GM12878 (cell line): ENCODE results near the gene ATF7IP. TPM values are rescaled to one million over a fixed set of nuclear protein-coding genes. Genes with fewer than 3 reads are reported as not detected.

ENCODE experiments used
- ATAC-seq: fragments of 200-7000 bp; cut with Tn5 transposase; 3 replicates; pipeline ENCODE4 v1.9.1; 2020; ENCODE audit warnings: mild to moderate bottlenecking, moderate library complexity
- BruUV-seq: library from RNA; stranded (reverse); fragments of 400-500 nt; replicated peaks from 2 replicates; lab custom pipeline; 2021; lab: Mats Ljungman, UMichigan
- CTCF ChIA-PET: fragments of 300-600 bp; sonication (Branson Sonifier 250); formaldehyde crosslinking; extraction: SDS; loops from one replicate; lab custom pipeline; 2021; ENCODE audit warnings: inconsistent platforms; lab: Yijun Ruan, JAX
- POLR2A ChIA-PET: fragments of 350-600 bp; formaldehyde crosslinking; extraction: SDS; loops from one replicate; lab custom pipeline; 2021; ENCODE audit warnings: inconsistent platforms; lab: Charles Lee
- RAD21 ChIA-PET: fragments of 300-600 bp; sonication (Branson Sonifier 250); formaldehyde crosslinking; loops from one replicate; lab custom pipeline; 2023; ENCODE audit warnings: antibody characterized with exemption; ENCODE audit not compliant: unreplicated experiment; lab: Charles Lee
- SMC1A ChIA-PET: fragments of 300-600 bp; sonication (Branson Sonifier 250); formaldehyde crosslinking; loops from one replicate; lab custom pipeline; 2023; ENCODE audit not compliant: unreplicated experiment, uncharacterized antibody; lab: Charles Lee
- DNase-seq: peaks from one replicate; pipeline ENCODE4 v3.0.0-alpha.2; 2011; ENCODE audit warnings: low read depth, low spot score
- FAIRE-seq: peaks from 3 replicates; lab custom pipeline; 2011; peaks lifted over from hg19 to GRCh38; lab: Jason Lieb, UNC
- H2AFZ ChIP-seq: 2 replicates; pipeline ENCODE4 v1.6.0; 2011; ENCODE audit warnings: low read depth, low read length, control low read depth; ENCODE audit not compliant: control insufficient read depth
- H3K27ac ChIP-seq: 2 replicates; pipeline ENCODE4 v1.5.1; 2011; ENCODE audit warnings: control low read depth; ENCODE audit not compliant: control insufficient read depth, insufficient read depth
- H3K27me3 ChIP-seq, 2 experiments: replicated peaks in 1 of 2; 2 replicates each; pipeline versions ENCODE4 v1.6.0 to v1.6.1; 2011; ENCODE audit warnings: low read length in 1 of 2; ENCODE audit not compliant: control insufficient read depth in 2 of 2, insufficient read depth in 2 of 2
- H3K36me3 ChIP-seq, 2 experiments: 2 replicates each; pipeline ENCODE4 v1.5.1; 2011; ENCODE audit warnings: low read length in 1 of 2; ENCODE audit not compliant: control insufficient read depth in 2 of 2, insufficient read depth in 2 of 2
- H3K4me1 ChIP-seq: 2 replicates; pipeline ENCODE4 v1.6.1; 2011; ENCODE audit warnings: mild to moderate bottlenecking, low read length, moderate library complexity, mixed read lengths; ENCODE audit not compliant: control insufficient read depth, insufficient read depth
- H3K4me2 ChIP-seq: 2 replicates; pipeline ENCODE4 v1.6.0; 2011; ENCODE audit warnings: control low read depth; ENCODE audit not compliant: control insufficient read depth, insufficient read depth
- H3K4me3 ChIP-seq: fragments of 200-600 bp; sonication (generic); 2 replicates; pipeline ENCODE4 v1.5.1; 2016
- H3K79me2 ChIP-seq: 2 replicates; pipeline ENCODE4 v1.6.0; 2011; ENCODE audit warnings: low read length; ENCODE audit not compliant: control insufficient read depth, insufficient read depth
- H3K9ac ChIP-seq: 2 replicates; pipeline ENCODE4 v1.8.0; 2011; ENCODE audit warnings: low read length, control low read depth, mixed read lengths; ENCODE audit not compliant: control insufficient read depth, insufficient read depth
- H3K9me3 ChIP-seq: replicated peaks from 3 replicates; pipeline ENCODE4 v1.5.1; 2011; ENCODE audit warnings: mild to moderate bottlenecking, low read length; ENCODE audit not compliant: control insufficient read depth, insufficient read depth
- H4K20me1 ChIP-seq: 2 replicates; pipeline ENCODE4 v1.6.0; 2011; ENCODE audit not compliant: control insufficient read depth, insufficient read depth
- ASH2L ChIP-seq: fragments of 300-600, 200-600 bp; sonication (generic); IDR thresholded peaks from 2 replicates; pipeline ENCODE4 v1.6.1; 2017; ENCODE audit warnings: low read depth, mild to moderate bottlenecking, borderline replicate concordance
- FOXM1 ChIP-seq: IDR thresholded peaks from 2 replicates; pipeline ENCODE4 v1.6.1; 2012; ENCODE audit warnings: low read depth, mild to moderate bottlenecking, inconsistent platforms, low read length, moderate library complexity
- HSF1 ChIP-seq: fragments of 150-350 bp; IDR thresholded peaks from 2 replicates; pipeline ENCODE4 v1.6.1; 2014; ENCODE audit warnings: mild to moderate bottlenecking, low read depth, low read length
- JUND ChIP-seq: IDR thresholded peaks from 2 replicates; pipeline ENCODE4 v1.6.1; 2012; ENCODE audit warnings: low read depth, mild to moderate bottlenecking, low read length, improper control_type of control experiment, moderate library complexity
- KLF5 ChIP-seq: fragments of 450-650 bp; IDR thresholded peaks from 2 replicates; pipeline ENCODE4 v1.6.1; 2014; ENCODE audit warnings: mild to moderate bottlenecking; ENCODE audit not compliant: partially characterized antibody
- RCOR1 ChIP-seq: conservative IDR thresholded peaks from 2 replicates; pipeline ENCODE4 v1.6.1; 2012; ENCODE audit warnings: low read depth, low read length, improper control_type of control experiment
- SP1 ChIP-seq: IDR thresholded peaks from one replicate; pipeline ENCODE4 v1.6.1; 2011; ENCODE audit warnings: low read depth, low read length
- WGBS: methylation state at CpG from one replicate; pipeline ENCODE4 v1.1.6; 2016; ENCODE audit warnings: low lambda C conversion rate; ENCODE audit not compliant: insufficient replicate concordance, insufficient coverage; ENCODE audit errors: missing lambda C conversion rate; 5-methylcytosine and 5-hydroxymethylcytosine counted together
- in situ Hi-C: fragments of 300-500 bp; cut with MboI; formaldehyde crosslinking; loops from 9 replicates; pipeline ENCODE4 v1.14.3; 2018; ENCODE audit warnings: mixed read lengths
- intact Hi-C: fragments of 100-400 bp; cut with micrococcal nuclease; formaldehyde crosslinking; loops from one replicate; pipeline ENCODE4 v1.14.2; 2022; ENCODE audit not compliant: unreplicated experiment
- polyA plus RNA-seq, 11 experiments: library from polyadenylated mRNA; depleted of rRNA in 4 of 11; unstranded in 6 of 11; stranded (reverse) in 5 of 11; fragments of >200 nt; fragmentation: Nextera tagmentation in 4 of 11; fragmentation: Illumina TruSeq in 1 of 11; extraction: Ambion mirVana in 4 of 11; extraction: Trizol in 1 of 11; gene quantifications; 1 replicate in 1 of 11; 2 replicates in 10 of 11; pipeline versions ENCODE4 v1.2.1 to v1.2.3, GENCODE V29; 2011 to 2016; ENCODE audit warnings: inconsistent platforms in 2 of 11, missing spikeins in 2 of 11, low read depth in 1 of 11
- total RNA-seq, 4 experiments: library from RNA; depleted of rRNA in 3 of 4; stranded (reverse); fragments of >200 nt in 3 of 4; fragmentation: Illumina TruSeq in 1 of 4; extraction: Trizol in 1 of 4; gene quantifications; 2 replicates each; pipeline versions ENCODE4 v1.2.1 to v1.2.3, GENCODE V29; 2013 to 2021
- TF ChIP-seq, protein P1 (sequence below): IDR thresholded peaks from 2 replicates; pipeline ENCODE4 v1.6.1; 2011; ENCODE audit warnings: mild to moderate bottlenecking, low read depth, low read length, moderate library complexity; ENCODE audit not compliant: insufficient replicate concordance

ATF7IP gene
- total and polyA plus RNA-seq, 10 of the 15 experiments (the other 5 are each of a cell fraction or from before 2014, with no cell fraction given): 6.2 to 66.6 (median 29.3) TPM

DNA sequence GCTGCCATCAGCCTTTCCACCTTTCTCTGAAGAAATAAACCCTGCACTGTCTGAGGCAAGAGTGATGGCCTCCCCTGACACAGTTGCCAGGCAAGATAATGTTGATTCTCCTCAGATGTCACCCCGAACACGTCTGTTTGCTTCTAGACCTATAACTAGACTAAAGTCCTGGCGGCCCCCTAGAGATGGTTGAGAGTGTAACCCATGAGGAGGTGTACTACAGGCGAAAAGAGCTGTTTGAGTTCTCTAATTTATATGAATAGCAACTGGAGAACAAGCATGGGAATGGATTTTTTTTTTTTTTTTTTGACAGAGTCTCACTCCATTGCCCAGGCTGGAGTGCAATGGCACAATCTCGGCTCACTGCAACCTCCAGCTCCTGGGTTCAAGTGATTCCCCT, 33.0 kb upstream of the ATF7IP start:
- H3K4me3 ChIP-seq: no peak overlapping the region
- no peak for FAIRE-seq
- DNase-seq: no peak
- no peaks in the 10 kb centered on the region for H3K36me3 ChIP-seq
- no peaks in the 10 kb centered on the region for H3K27me3 ChIP-seq
- ChIA-PET RAD21 (interaction anchor here (0.8 kb wide), 1 partner anchor 140 kb away, joined by 3 read pairs; no protein-coding TSS in a partner anchor), POLR2A (no interaction called here), CTCF (no interaction called here)
- WGBS: 38% methylated on average over 5 of the region's 5 CpGs
- no peaks in the 10 kb centered on the region for H3K79me2 ChIP-seq
- no peak overlapping the region for H3K4me2 ChIP-seq
- ATAC-seq: no peak
- in situ Hi-C loops: no loop called here
- H2AFZ ChIP-seq: no peak overlapping the region
- TF ChIP-seq RCOR1 (no peak), KLF5 (no peak), HSF1 (no peak), JUND (no peak), SP1 (no peak), FOXM1 (no peak), ASH2L (no peak)
- TF ChIP-seq, protein P1, sequence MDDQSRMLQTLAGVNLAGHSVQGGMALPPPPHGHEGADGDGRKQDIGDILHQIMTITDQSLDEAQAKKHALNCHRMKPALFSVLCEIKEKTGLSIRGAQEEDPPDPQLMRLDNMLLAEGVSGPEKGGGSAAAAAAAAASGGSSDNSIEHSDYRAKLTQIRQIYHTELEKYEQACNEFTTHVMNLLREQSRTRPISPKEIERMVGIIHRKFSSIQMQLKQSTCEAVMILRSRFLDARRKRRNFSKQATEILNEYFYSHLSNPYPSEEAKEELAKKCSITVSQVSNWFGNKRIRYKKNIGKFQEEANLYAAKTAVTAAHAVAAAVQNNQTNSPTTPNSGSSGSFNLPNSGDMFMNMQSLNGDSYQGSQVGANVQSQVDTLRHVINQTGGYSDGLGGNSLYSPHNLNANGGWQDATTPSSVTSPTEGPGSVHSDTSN: no peak
- TF ChIP-seq, all 136 proteins: peak for 0
- no peaks in the 10 kb centered on the region for H3K4me1 ChIP-seq
- H4K20me1 ChIP-seq: no peaks in the 10 kb centered on the region
- H3K9ac ChIP-seq: no peak overlapping the region
- H3K27ac ChIP-seq: no peak overlapping the region
- no TSS peak for BruUV-seq
- intact Hi-C loops: no loop called here
- SMC1A ChIA-PET: no interaction called here
- peaks cover 6% of the 10 kb centered on the region; the same call in 2 of the 3 replicates for H3K9me3 ChIP-seq
